GM12873 (cell line): ENCODE measurements around the gene ACBD3.

Experiments used
- CTCF ChIP-seq: IDR thresholded peaks from 2 replicates; pipeline ENCODE4 v1.5.1; 2012; ENCODE audit warnings: low read depth, mild to moderate bottlenecking, moderate library complexity, low read length, control low read depth; ENCODE audit not compliant: insufficient read depth; ENCODE audit errors: missing control alignments

ACBD3 gene

GRCh38 chr1:226125097-226125630, 61.4 kb downstream of the ACBD3 start:
- TF ChIP-seq CTCF = peak; percentile 97

GRCh38 chr1:226123591-226124471, 62.7 kb downstream of the ACBD3 start:
- no peak for TF ChIP-seq CTCF

GRCh38 chr1:226123212-226123560, 63.4 kb downstream of the ACBD3 start:
- TF ChIP-seq CTCF = no peak

GRCh38 chr1:226121587-226122400, 64.7 kb downstream of the ACBD3 start:
- peak; percentile 77 for TF ChIP-seq CTCF

- TF ChIP-seq CTCF = no peak
Observed at GRCh38 chr1:226121049-226121586, 65.4 kb downstream of the ACBD3 start.

GRCh38 chr1:226120398-226120797, 66.1 kb downstream of the ACBD3 start:
- no peak for TF ChIP-seq CTCF

- no peak for TF ChIP-seq CTCF
Observed at GRCh38 chr1:226119169-226119568, 67.4 kb downstream of the ACBD3 start.
